Thyroid gland (tissue), 4 donors: ENCODE results near the gene TBC1D2. TPM values are rescaled to one million over a fixed set of nuclear protein-coding genes. Genes with fewer than 3 reads are reported as not detected.

Experiments used
- DNase-seq, 2 donors: peaks; one replicate each; pipeline ENCODE4 v3.0.0-alpha.2; 2019
- H3K27ac ChIP-seq, 3 donors: fragments of 200-600 bp; sonication (generic); 1 replicate in 2 of 3; 2 replicates in 1 of 3; pipeline ENCODE4 v1.5.1; 2016 to 2019; ENCODE audit warnings: mild to moderate bottlenecking in 1 of 3, moderate library complexity in 1 of 3
- H3K27me3 ChIP-seq: fragments of 200-600 bp; sonication (generic); one replicate; pipeline ENCODE4 v1.5.1; 2019
- H3K36me3 ChIP-seq, 2 donors: fragments of 200-600 bp; sonication (generic); one replicate each; pipeline ENCODE4 v1.5.1; 2016 to 2019
- H3K4me1 ChIP-seq, 2 donors: fragments of 200-600 bp; sonication (generic); one replicate each; pipeline ENCODE4 v1.5.1; 2017 to 2019
- H3K4me3 ChIP-seq, 3 donors: fragments of 200-600 bp; sonication (generic); replicated peaks in 1 of 3; 1 replicate in 2 of 3; 2 replicates in 1 of 3; pipeline ENCODE4 v1.5.1; 2016; ENCODE audit warnings: mild to moderate bottlenecking in 1 of 3
- H3K9me3 ChIP-seq: fragments of 200-600 bp; sonication (generic); one replicate; pipeline ENCODE4 v1.5.1; 2017
- POLR2A ChIP-seq, 2 donors: fragments of 450-650 bp; IDR thresholded peaks; one replicate each; pipeline ENCODE4 v1.6.1; 2017; ENCODE audit warnings: antibody characterized with exemption in 2 of 2, mild to moderate bottlenecking in 2 of 2, moderate library complexity in 1 of 2
- WGBS, 2 donors: methylation state at CpG; one replicate each; pipeline ENCODE4 v1.1.5; 2017; 5-methylcytosine and 5-hydroxymethylcytosine counted together
- intact Hi-C: fragments of 100-400 bp; cut with DNase I; formaldehyde crosslinking; loops from one replicate; pipeline ENCODE4 v1.15.1; 2023
- total RNA-seq, 4 donors: library from RNA; depleted of rRNA; stranded (reverse); fragments of >200 nt; gene quantifications; one replicate each; pipeline ENCODE4 v1.2.3, GENCODE V29; 2016
- TF ChIP-seq, protein P1 (sequence below), 6 experiments: fragments of 200-600 bp in 3 of 6; fragments of 450-650 bp in 3 of 6; sonication (generic) in 3 of 6; IDR thresholded peaks; one replicate each; pipeline ENCODE4 v1.5.1; 2016 to 2019; ENCODE audit warnings: antibody characterized with exemption in 6 of 6, mild to moderate bottlenecking in 2 of 6, inconsistent platforms in 1 of 6, moderate library complexity in 1 of 6

Gene TBC1D2
- total RNA-seq, 4 donors from 2014 or later = 12.9 to 20.9 (median 18.3) TPM

DNA sequence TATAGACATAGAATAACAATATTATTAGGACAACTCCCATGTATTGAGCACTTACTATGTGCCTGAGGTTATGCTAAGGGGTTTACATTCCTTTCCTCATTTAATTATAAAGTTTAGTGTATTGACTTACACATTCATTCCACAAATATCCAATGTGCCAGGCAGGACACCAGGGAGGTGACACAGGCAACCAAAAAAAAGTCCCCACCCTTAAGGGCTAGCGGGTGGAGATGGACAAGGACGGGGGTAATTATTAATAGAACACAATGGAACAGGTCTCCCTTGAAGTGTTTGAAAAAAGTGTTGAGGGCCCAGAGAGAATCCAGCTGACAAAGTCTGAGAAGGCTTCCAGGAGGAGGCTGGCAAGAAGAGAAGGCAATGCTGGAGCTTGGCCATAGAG lies 5.7 kb downstream of the TBC1D2 start:
- H3K27ac ChIP-seq = peak overlapping the region in 2 of 3 donors; percentile 4 to 92
- DNase-seq = no peak
- H3K4me1 ChIP-seq = peaks cover 30 to 90% of the 10 kb centered on the region in 2 donors
- intact Hi-C loops = no loop called here
- no peaks in the 10 kb centered on the region for H3K9me3 ChIP-seq
- no peaks in the 10 kb centered on the region for H3K27me3 ChIP-seq
- no peak overlapping the region for H3K4me3 ChIP-seq
- no peaks in the 10 kb centered on the region for H3K36me3 ChIP-seq
- whole genome bisulfite sequencing, 2 donors = 74 to 88% methylated on average over 2 of the region's 2 CpGs
- no peak for TF ChIP-seq POLR2A (IDR thresholded peaks at IDR 0.05)
- TF ChIP-seq, protein P1, sequence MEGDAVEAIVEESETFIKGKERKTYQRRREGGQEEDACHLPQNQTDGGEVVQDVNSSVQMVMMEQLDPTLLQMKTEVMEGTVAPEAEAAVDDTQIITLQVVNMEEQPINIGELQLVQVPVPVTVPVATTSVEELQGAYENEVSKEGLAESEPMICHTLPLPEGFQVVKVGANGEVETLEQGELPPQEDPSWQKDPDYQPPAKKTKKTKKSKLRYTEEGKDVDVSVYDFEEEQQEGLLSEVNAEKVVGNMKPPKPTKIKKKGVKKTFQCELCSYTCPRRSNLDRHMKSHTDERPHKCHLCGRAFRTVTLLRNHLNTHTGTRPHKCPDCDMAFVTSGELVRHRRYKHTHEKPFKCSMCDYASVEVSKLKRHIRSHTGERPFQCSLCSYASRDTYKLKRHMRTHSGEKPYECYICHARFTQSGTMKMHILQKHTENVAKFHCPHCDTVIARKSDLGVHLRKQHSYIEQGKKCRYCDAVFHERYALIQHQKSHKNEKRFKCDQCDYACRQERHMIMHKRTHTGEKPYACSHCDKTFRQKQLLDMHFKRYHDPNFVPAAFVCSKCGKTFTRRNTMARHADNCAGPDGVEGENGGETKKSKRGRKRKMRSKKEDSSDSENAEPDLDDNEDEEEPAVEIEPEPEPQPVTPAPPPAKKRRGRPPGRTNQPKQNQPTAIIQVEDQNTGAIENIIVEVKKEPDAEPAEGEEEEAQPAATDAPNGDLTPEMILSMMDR (IDR thresholded peaks at IDR 0.05) = no peak

DNA sequence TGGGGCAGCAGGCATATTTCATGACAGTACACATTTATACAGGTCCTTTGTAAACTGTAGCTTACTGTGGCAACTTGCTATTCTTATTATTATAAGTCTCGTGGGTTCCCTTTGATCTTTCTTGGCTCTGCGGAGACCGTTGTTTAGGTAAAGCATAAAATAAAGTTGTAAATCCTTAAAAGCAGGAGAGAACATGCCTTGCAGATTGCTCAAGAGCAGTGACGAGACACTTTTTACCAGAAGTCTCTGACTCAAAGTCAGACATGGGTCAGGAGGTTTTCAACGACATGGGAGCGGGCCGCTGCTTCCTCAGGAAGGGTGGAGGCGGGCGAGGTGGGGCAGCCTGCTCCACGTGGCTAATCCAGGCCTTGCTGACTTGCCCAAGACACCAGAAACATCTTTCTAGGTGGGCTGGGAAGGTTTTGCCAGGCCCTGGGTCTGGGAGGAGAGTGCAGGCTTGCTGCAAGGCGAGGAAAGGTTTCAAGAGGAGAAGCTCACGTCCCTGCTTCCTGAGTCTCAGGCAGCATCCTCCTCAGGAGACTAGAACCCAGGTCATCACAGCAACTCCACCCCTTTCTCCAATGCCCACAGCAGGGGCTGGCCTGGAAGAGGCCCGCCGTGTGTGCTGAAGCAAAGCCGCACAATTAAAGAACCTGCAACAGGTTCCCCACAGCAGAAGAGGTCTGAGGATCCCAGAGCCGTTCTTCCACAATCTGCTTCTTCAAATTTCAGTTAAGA lies 6.5 kb downstream of the TBC1D2 start:
- WGBS, 2 donors = 31 to 37% methylated on average over 16 of the region's 16 CpGs
- Histone ChIP-seq H3K27me3 (no peaks in the 10 kb centered on the region), H3K27ac (peak overlapping the region; percentile 78 to 92 (median 82)), H3K4me3 (no peak overlapping the region), H3K4me1 (peaks cover 22 to 87% of the 10 kb centered on the region in 2 donors), H3K36me3 (no peaks in the 10 kb centered on the region), H3K9me3 (no peaks in the 10 kb centered on the region)
- TF ChIP-seq, protein P1 (IDR thresholded peaks at IDR 0.05) = no peak
- TF ChIP-seq POLR2A (IDR thresholded peaks at IDR 0.05) = no peak
- intact Hi-C loops = no loop called here
- DNase-seq = peak; percentile 91 to 93

DNA sequence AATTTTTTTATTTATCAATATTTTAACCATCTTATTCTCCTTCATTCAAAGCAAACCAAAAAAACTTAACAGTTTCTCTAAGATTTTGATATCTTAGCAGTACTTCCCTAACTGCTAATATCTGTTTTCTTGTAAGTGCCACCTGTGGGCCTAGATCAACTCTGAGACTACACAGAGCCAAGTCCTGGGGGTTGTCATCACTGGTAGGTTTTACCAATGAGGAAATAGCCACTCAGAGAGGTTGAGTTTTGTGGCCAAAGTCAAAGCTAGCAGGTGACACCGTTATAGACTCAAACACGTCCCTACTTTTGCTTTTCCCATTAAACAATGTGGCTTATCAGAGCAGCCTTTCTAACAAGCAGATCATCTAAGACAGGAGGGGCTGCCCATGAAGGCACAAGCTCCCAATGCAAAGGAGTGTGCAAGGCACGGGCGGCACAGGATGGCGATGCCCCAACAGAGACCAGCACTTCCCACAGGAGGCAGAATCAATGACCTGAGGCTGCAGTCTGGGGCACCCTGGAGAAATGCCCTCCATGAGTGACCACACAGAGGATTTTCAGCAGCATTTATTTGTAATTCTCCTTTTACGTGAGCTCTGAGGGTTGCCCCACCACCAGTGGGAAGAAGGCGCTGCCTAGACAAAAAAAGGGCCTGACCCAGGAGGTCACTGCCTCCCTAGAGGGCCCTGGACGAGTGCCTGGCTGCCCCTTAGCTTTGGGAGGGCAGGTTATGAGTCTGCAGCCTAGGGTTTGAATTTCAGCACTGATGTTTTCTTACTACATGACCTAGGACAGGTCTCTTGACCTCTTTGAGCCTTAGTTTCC lies 7.4 kb downstream of the TBC1D2 start:
- H3K4me1 ChIP-seq = peaks cover 15 to 86% of the 10 kb centered on the region in 2 donors

DNA sequence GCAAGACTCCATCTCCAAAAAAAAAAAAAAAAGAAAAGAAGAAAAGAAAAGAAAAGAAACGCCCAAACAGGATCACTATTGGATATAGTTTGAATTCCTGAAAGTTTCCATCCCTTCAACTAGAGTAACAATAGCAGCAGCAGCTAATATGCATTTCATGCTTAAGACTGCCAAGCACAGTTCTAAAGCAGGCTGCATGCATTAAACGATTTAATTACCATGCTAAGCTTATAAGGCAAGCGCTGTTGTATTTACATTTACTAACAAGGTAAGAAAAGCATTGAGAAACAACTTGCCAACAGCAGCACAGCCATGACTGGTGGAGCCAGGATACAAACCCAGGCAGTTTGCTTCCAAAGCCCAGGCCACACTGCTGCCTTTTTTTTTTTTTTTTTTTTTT lies 13.0 kb downstream of the TBC1D2 start:
- intact Hi-C loops = no loop called here
- 81 to 90% methylated on average over 3 of the region's 3 CpGs for WGBS, 2 donors
- Histone ChIP-seq H3K4me3 (no peak overlapping the region), H3K36me3 (peaks cover 0 to 6% of the 10 kb centered on the region in 2 donors), H3K9me3 (no peaks in the 10 kb centered on the region), H3K27ac (no peak overlapping the region), H3K27me3 (no peaks in the 10 kb centered on the region), H3K4me1 (peaks cover 0 to 37% of the 10 kb centered on the region in 2 donors)
- no peak for TF ChIP-seq POLR2A (IDR thresholded peaks at IDR 0.05)
- TF ChIP-seq, protein P1 (IDR thresholded peaks at IDR 0.05) = no peak
- DNase-seq = no peak

More for the DNA sequence above, 7.4 kb downstream of the TBC1D2 start:
- H3K9me3 ChIP-seq = no peaks in the 10 kb centered on the region
- peak overlapping the region; percentile 78 to 92 (median 82) for H3K27ac ChIP-seq
- H3K36me3 ChIP-seq = no peaks in the 10 kb centered on the region
- 77 to 89% methylated on average over 8 of the region's 8 CpGs for WGBS, 2 donors
- H3K27me3 ChIP-seq = no peaks in the 10 kb centered on the region
- peak in 1 of 2 donors; percentile 24 for DNase-seq
- H3K4me3 ChIP-seq = no peak overlapping the region
- TF ChIP-seq POLR2A (IDR thresholded peaks at IDR 0.05) = no peak
- TF ChIP-seq, protein P1 (IDR thresholded peaks at IDR 0.05) = no peak
- intact Hi-C loops = no loop called here
